Measurements from ENCODE around the gene BCCIP. TPM values are rescaled to one million over a fixed set of nuclear protein-coding genes. Genes with fewer than 3 reads are reported as not detected.

BCCIP gene
- total RNA-seq (2014; rRNA removed; shearing (Covaris generic)): 30.1 and 34.9 TPM in 2 replicates

GRCh38 chr10:125822878-125823662, at the start of gene BCCIP, which contains the start of gene UROS:
Gene BCCIP, plus strand, starts transcription at chr10:125823546. Its CDS starts 12 bp downstream, at chr10:125823558.
Gene UROS, minus strand, starts transcription at chr10:125823258. Its CDS starts 6,759 bp downstream, at chr10:125816499.
- peak; percentile 96 for DNase-seq (ENCODE audit: low spot score)

- no peak for DNase-seq (ENCODE audit: low spot score)
These were observed 49.4 kb upstream of the BCCIP start for GRCh38 chr10:125773687-125774543.

GRCh38 chr10:125774581-125775191, 48.7 kb upstream of the BCCIP start:
- no peak for DNase-seq (ENCODE audit: low spot score)

- no peak for DNase-seq (ENCODE audit: low spot score)
These were observed 47.7 kb upstream of the BCCIP start, which contains the start of gene MMP21 for GRCh38 chr10:125775491-125776106. Gene MMP21, minus strand, starts transcription at chr10:125775821. Its CDS starts 0 bp downstream, at chr10:125775821.

GRCh38 chr10:125777806-125778205, 45.5 kb upstream of the BCCIP start:
- no peak for DNase-seq (ENCODE audit: low spot score)

GRCh38 chr10:125778556-125778955, 44.8 kb upstream of the BCCIP start:
- DNase-seq (ENCODE audit: low spot score): no peak

GRCh38 chr10:125779403-125780327, 43.7 kb upstream of the BCCIP start:
- DNase-seq (ENCODE audit: low spot score): no peak

- no peak for DNase-seq (ENCODE audit: low spot score)
These were observed 42.0 kb upstream of the BCCIP start for GRCh38 chr10:125781374-125781773.

- no peak for DNase-seq (ENCODE audit: low spot score)
These were observed 41.3 kb upstream of the BCCIP start for GRCh38 chr10:125782054-125782453.

GRCh38 chr10:125782616-125783015, 40.7 kb upstream of the BCCIP start:
- no peak for DNase-seq (ENCODE audit: low spot score)

- DNase-seq (ENCODE audit: low spot score): no peak
These were observed 39.9 kb upstream of the BCCIP start for GRCh38 chr10:125783408-125783807.

- DNase-seq (ENCODE audit: low spot score): no peak
These were observed 39.4 kb upstream of the BCCIP start for GRCh38 chr10:125783957-125784356.

GRCh38 chr10:125785791-125786190, 37.6 kb upstream of the BCCIP start:
- no peak for DNase-seq (ENCODE audit: low spot score)

- no peak for DNase-seq (ENCODE audit: low spot score)
These were observed 35.0 kb upstream of the BCCIP start for GRCh38 chr10:125788156-125789034.

GRCh38 chr10:125792342-125793300, 30.7 kb upstream of the BCCIP start:
- DNase-seq (ENCODE audit: low spot score): no peak

- no peak for DNase-seq (ENCODE audit: low spot score)
These were observed 28.2 kb upstream of the BCCIP start for GRCh38 chr10:125795128-125795527.

- DNase-seq (ENCODE audit: low spot score): no peak
These were observed 27.6 kb upstream of the BCCIP start for GRCh38 chr10:125795637-125796190.

- no peak for DNase-seq (ENCODE audit: low spot score)
These were observed 25.9 kb upstream of the BCCIP start for GRCh38 chr10:125797424-125797823.

Measured in HT-29 (cell line).